Loucy (cell line): ENCODE results near the gene ZNF484.
"Not testable (repeated sequence)": the region's sequence is repeated elsewhere in the genome, so short reads cannot be mapped to it uniquely, and the experiment has no call there.

ENCODE experiments used
- H2AFZ ChIP-seq: fragments of 200-600 bp; sonication (generic); 2 replicates; pipeline ENCODE4 v1.6.0; 2016; ENCODE audit warnings: antibody characterized with exemption, mild to moderate bottlenecking, low read length, moderate library complexity
- H3F3A ChIP-seq: fragments of 200-600 bp; 2 replicates; pipeline ENCODE4 v1.6.0; 2016; ENCODE audit warnings: antibody characterized with exemption, low read depth, mild to moderate bottlenecking
- H3K27me3 ChIP-seq: fragments of 200-600 bp; sonication (generic); 2 replicates; pipeline ENCODE4 v1.6.1; 2014; ENCODE audit warnings: low read length, mild to moderate bottlenecking; ENCODE audit not compliant: insufficient read depth, poor library complexity, severe bottlenecking
- H3K36me3 ChIP-seq: fragments of 200-600 bp; sonication (generic); 2 replicates; pipeline ENCODE4 v1.6.1; 2016; ENCODE audit warnings: low read length; ENCODE audit not compliant: insufficient read depth
- H3K4me1 ChIP-seq: fragments of 200-600 bp; sonication (generic); 2 replicates; pipeline ENCODE4 v1.5.1; 2014; ENCODE audit warnings: low read length, mild to moderate bottlenecking; ENCODE audit not compliant: insufficient read depth, poor library complexity, severe bottlenecking
- H3K4me2 ChIP-seq: fragments of 200-600 bp; sonication (generic); 2 replicates; pipeline ENCODE4 v1.6.0; 2014; ENCODE audit warnings: antibody characterized with exemption, low read length, low read depth, mild to moderate bottlenecking; ENCODE audit not compliant: poor library complexity, severe bottlenecking
- H3K4me3 ChIP-seq: fragments of 200-600 bp; sonication (generic); 2 replicates; pipeline ENCODE4 v1.5.1; 2014; ENCODE audit warnings: low read length, mild to moderate bottlenecking, mixed read lengths; ENCODE audit not compliant: poor library complexity, severe bottlenecking
- H3K79me2 ChIP-seq: fragments of 200-600 bp; sonication (generic); 2 replicates; pipeline ENCODE4 v1.6.1; 2014; ENCODE audit warnings: low read length; ENCODE audit not compliant: insufficient read depth
- H3K9ac ChIP-seq: fragments of 200-600 bp; sonication (generic); 2 replicates; pipeline ENCODE4 v1.6.0; 2014; ENCODE audit warnings: mild to moderate bottlenecking, low read depth, low read length, moderate library complexity; ENCODE audit not compliant: poor library complexity, severe bottlenecking
- H3K9me2 ChIP-seq: fragments of 200-600 bp; sonication (generic); replicated peaks from 2 replicates; pipeline ENCODE4 v1.6.1; 2016; ENCODE audit warnings: low read depth, low read length, mixed read lengths
- H3K9me3 ChIP-seq: fragments of 200-600 bp; sonication (generic); 2 replicates; pipeline ENCODE4 v1.6.1; 2014; ENCODE audit warnings: mild to moderate bottlenecking, antibody characterized with exemption, low read length, low read depth; ENCODE audit not compliant: insufficient read depth
- H4K20me1 ChIP-seq: fragments of 200-600 bp; sonication (generic); 2 replicates; pipeline ENCODE4 v1.6.0; 2014; ENCODE audit warnings: antibody characterized with exemption, low read length, mild to moderate bottlenecking; ENCODE audit not compliant: insufficient read depth, poor library complexity, severe bottlenecking
- CTCF ChIP-seq: fragments of 200-600 bp; sonication (generic); conservative IDR thresholded peaks from 2 replicates; pipeline ENCODE4 v1.5.1; 2014; ENCODE audit warnings: mild to moderate bottlenecking, antibody characterized with exemption, low read length
- EZH2phosphoT487 ChIP-seq: fragments of 200-600 bp; IDR thresholded peaks from 2 replicates; pipeline ENCODE4 v1.6.1; 2018; ENCODE audit warnings: antibody characterized with exemption, mild to moderate bottlenecking, moderate library complexity, borderline replicate concordance

Gene ZNF484

GRCh38 chr9:92809629-92810326 lies 68.1 kb downstream of the ZNF484 start:
- peaks cover 18% of the 10 kb centered on the region for H3K27me3 ChIP-seq
- not testable (repeated sequence) for H3K9ac ChIP-seq, H3K4me3 ChIP-seq, H3K79me2 ChIP-seq, H3F3A ChIP-seq, H3K4me1 ChIP-seq, H3K4me2 ChIP-seq, H4K20me1 ChIP-seq, H2AFZ ChIP-seq, H3K9me2 ChIP-seq, H3K9me3 ChIP-seq, H3K36me3 ChIP-seq

- Histone ChIP-seq H3K27me3 (peaks cover 18% of the 10 kb centered on the region), H3F3A (no peaks in the 10 kb centered on the region), H3K4me3 (no peak overlapping the region), H3K9ac (no peak overlapping the region), H3K79me2 (no peaks in the 10 kb centered on the region), H3K9me2 (no peaks in the 10 kb centered on the region), H2AFZ (no peak overlapping the region), H4K20me1 (no peaks in the 10 kb centered on the region), H3K9me3 (no peaks in the 10 kb centered on the region), H3K4me1 (peaks cover 9% of the 10 kb centered on the region), H3K36me3 (no peaks in the 10 kb centered on the region), H3K4me2 (no peak overlapping the region)
- TF ChIP-seq EZH2phosphoT487 = no peak
- TF ChIP-seq CTCF = no peak
These were observed 68.9 kb downstream of the ZNF484 start for GRCh38 chr9:92808726-92809451.

- Histone ChIP-seq H3K27me3 (peaks cover 18% of the 10 kb centered on the region), H2AFZ (peak overlapping the region; percentile 96), H3K9me3 (no peaks in the 10 kb centered on the region), H3K4me1 (peaks cover 9% of the 10 kb centered on the region), H3K9ac (no peak overlapping the region), H4K20me1 (no peaks in the 10 kb centered on the region), H3K36me3 (no peaks in the 10 kb centered on the region), H3K79me2 (no peaks in the 10 kb centered on the region), H3K4me2 (peak overlapping the region; percentile 77), H3K9me2 (no peaks in the 10 kb centered on the region), H3F3A (no peaks in the 10 kb centered on the region), H3K4me3 (peak overlapping the region; percentile 64)
- TF ChIP-seq EZH2phosphoT487 (no peak), CTCF (no peak)
These were observed 69.8 kb downstream of the ZNF484 start for GRCh38 chr9:92807757-92808725.
